Testis (tissue), 3 donors: ENCODE measurements around the gene TFAP2E. TPM values are rescaled to one million over a fixed set of nuclear protein-coding genes. Genes with fewer than 3 reads are reported as not detected.

Source experiments
- DNase-seq: peaks from one replicate; pipeline ENCODE4 v3.0.0-alpha.2; 2019
- H3K27ac ChIP-seq, 2 donors: fragments of 200-600 bp; sonication (generic); one replicate each; pipeline ENCODE4 v1.5.1; 2019
- H3K27me3 ChIP-seq: fragments of 200-600 bp; sonication (generic); one replicate; pipeline ENCODE4 v1.5.1; 2019
- H3K36me3 ChIP-seq: fragments of 200-600 bp; sonication (generic); one replicate; pipeline ENCODE4 v1.5.1; 2017; ENCODE audit warnings: low read depth; ENCODE audit errors: missing control alignments
- H3K4me1 ChIP-seq: fragments of 200-600 bp; sonication (generic); one replicate; pipeline ENCODE4 v1.5.1; 2019
- H3K4me3 ChIP-seq, 2 donors: fragments of 200-600 bp; sonication (generic); one replicate each; pipeline ENCODE4 v1.5.1; 2017 to 2019
- H3K9me3 ChIP-seq: fragments of 200-600 bp; sonication (generic); one replicate; pipeline ENCODE4 v1.5.1; 2017
- POLR2A ChIP-seq: fragments of 450-650 bp; IDR thresholded peaks from one replicate; pipeline ENCODE4 v1.6.1; 2017; ENCODE audit warnings: antibody characterized with exemption, mild to moderate bottlenecking, moderate library complexity
- WGBS, 2 donors: methylation state at CpG; one replicate each; pipeline ENCODE4 v1.1.5; 2018; 5-methylcytosine and 5-hydroxymethylcytosine counted together
- intact Hi-C: fragments of 100-400 bp; cut with DNase I; formaldehyde crosslinking; loops from one replicate; pipeline ENCODE4 v1.15.1; 2023; ENCODE audit warnings: low total_unique reads
- polyA plus RNA-seq: library from polyadenylated mRNA; stranded (reverse); fragments of 350-450 nt; fragmentation: Illumina TruSeq; extraction: RNeasy Lipid Tissue Mini Kit (QIAGEN cat#74804); gene quantifications from one replicate; pipeline ENCODE4 v1.2.3, GENCODE V29; 2014; ENCODE audit warnings: low read depth, low replicate concordance; ENCODE audit not compliant: insufficient read depth
- total RNA-seq, 2 donors: library from RNA; depleted of rRNA; stranded (reverse); fragments of >200 nt; gene quantifications; one replicate each; pipeline ENCODE4 v1.2.3, GENCODE V29; 2016
- TF ChIP-seq, protein P1 (sequence below), 3 experiments: fragments of 450-650 bp in 2 of 3; fragments of 200-600 bp in 1 of 3; sonication (generic) in 1 of 3; IDR thresholded peaks; one replicate each; pipeline ENCODE4 v1.5.1; 2016 to 2019; ENCODE audit warnings: antibody characterized with exemption in 3 of 3, mild to moderate bottlenecking in 2 of 3, moderate library complexity in 1 of 3

The TFAP2E gene
- total and polyA plus RNA-seq, 3 donors from 2014 or later: 1.9 to 4.0 (median 1.9) TPM

GRCh38 chr1:35559317-35559944, 13.7 kb upstream of the TFAP2E start:
- H3K27ac ChIP-seq: no peak overlapping the region

GRCh38 chr1:35560256-35561225, 12.6 kb upstream of the TFAP2E start:
- H3K36me3 ChIP-seq: no peaks in the 10 kb centered on the region
- H3K27ac ChIP-seq: no peak overlapping the region
- no peak for TF ChIP-seq POLR2A
- TF ChIP-seq, protein P1, sequence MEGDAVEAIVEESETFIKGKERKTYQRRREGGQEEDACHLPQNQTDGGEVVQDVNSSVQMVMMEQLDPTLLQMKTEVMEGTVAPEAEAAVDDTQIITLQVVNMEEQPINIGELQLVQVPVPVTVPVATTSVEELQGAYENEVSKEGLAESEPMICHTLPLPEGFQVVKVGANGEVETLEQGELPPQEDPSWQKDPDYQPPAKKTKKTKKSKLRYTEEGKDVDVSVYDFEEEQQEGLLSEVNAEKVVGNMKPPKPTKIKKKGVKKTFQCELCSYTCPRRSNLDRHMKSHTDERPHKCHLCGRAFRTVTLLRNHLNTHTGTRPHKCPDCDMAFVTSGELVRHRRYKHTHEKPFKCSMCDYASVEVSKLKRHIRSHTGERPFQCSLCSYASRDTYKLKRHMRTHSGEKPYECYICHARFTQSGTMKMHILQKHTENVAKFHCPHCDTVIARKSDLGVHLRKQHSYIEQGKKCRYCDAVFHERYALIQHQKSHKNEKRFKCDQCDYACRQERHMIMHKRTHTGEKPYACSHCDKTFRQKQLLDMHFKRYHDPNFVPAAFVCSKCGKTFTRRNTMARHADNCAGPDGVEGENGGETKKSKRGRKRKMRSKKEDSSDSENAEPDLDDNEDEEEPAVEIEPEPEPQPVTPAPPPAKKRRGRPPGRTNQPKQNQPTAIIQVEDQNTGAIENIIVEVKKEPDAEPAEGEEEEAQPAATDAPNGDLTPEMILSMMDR (IDR thresholded peaks at IDR 0.05): no peak
- peaks cover 20% of the 10 kb centered on the region for H3K4me1 ChIP-seq
- no peaks in the 10 kb centered on the region for H3K9me3 ChIP-seq
- no peaks in the 10 kb centered on the region for H3K27me3 ChIP-seq
- WGBS, 2 donors: 61 to 88% methylated on average over 12 to 44 of the region's 44 CpGs
- intact Hi-C loops: loop anchor here (5.0 kb wide), 1 partner anchor 108 kb away; no protein-coding TSS in a partner anchor
- H3K4me3 ChIP-seq: no peak overlapping the region
- peak; percentile 77 for DNase-seq

More at GRCh38 chr1:35559317-35559944, 13.7 kb upstream of the TFAP2E start:
- H3K4me3 ChIP-seq: no peak overlapping the region
- no peaks in the 10 kb centered on the region for H3K36me3 ChIP-seq
- WGBS, 2 donors: 58 to 74% methylated on average over 7 of the region's 7 CpGs
- peaks cover 28% of the 10 kb centered on the region for H3K4me1 ChIP-seq
- intact Hi-C loops: no loop called here
- H3K9me3 ChIP-seq: no peaks in the 10 kb centered on the region
- no peak for TF ChIP-seq POLR2A
- TF ChIP-seq, protein P1 (IDR thresholded peaks at IDR 0.05): no peak
- no peaks in the 10 kb centered on the region for H3K27me3 ChIP-seq
- DNase-seq: no peak

DNA sequence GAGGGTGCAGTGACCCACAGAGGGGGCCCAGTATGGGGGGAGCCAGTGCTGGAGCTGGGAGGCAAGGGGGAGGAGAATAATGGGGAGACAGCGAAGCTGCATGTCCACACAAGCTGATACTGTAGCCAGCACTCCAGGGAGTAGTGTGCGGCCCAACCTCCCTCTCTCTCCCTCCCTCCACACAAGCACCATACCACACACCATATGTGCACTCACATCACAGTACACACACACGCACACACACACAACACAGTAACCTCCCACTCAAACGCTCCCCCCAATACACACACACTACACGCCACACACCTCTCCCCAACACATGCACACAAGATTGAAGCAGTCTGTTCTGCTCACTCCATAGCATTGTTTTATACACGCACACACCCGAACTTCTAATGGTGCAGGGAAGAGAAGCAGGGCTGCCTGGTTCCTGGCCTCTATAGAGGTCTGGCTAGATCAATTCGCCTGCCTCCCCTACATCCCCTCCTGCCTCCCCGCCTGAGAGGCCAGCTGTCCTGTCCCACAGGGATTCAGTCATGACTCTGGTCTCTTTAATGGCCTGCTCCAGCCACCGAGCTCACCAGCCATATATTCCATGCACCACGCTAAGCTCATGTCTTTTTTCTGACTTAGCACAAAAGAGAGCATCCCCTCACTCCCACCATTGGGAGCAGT, 11.7 kb upstream of the TFAP2E start:
- Histone ChIP-seq H3K27ac (no peak overlapping the region), H3K4me3 (no peak overlapping the region), H3K36me3 (no peaks in the 10 kb centered on the region), H3K27me3 (no peaks in the 10 kb centered on the region), H3K4me1 (peaks cover 11% of the 10 kb centered on the region), H3K9me3 (no peaks in the 10 kb centered on the region)
- 77 to 80% methylated on average over 10 to 11 of the region's 11 CpGs for WGBS, 2 donors
- intact Hi-C loops: loop anchor here (5.0 kb wide), 1 partner anchor 109 kb away; no protein-coding TSS in a partner anchor
- TF ChIP-seq, protein P1 (IDR thresholded peaks at IDR 0.05): no peak
- no peak for TF ChIP-seq POLR2A
- no peak for DNase-seq

- WGBS, 2 donors: 86 to 93% methylated on average over 14 to 15 of the region's 15 CpGs
- intact Hi-C loops: loop anchor here (5.0 kb wide), 1 partner anchor 110 kb away; no protein-coding TSS in a partner anchor
- Histone ChIP-seq H3K9me3 (no peaks in the 10 kb centered on the region), H3K36me3 (no peaks in the 10 kb centered on the region), H3K27ac (no peak overlapping the region), H3K27me3 (no peaks in the 10 kb centered on the region), H3K4me1 (peaks cover 10% of the 10 kb centered on the region), H3K4me3 (no peak overlapping the region)
- no peak for DNase-seq
- TF ChIP-seq, protein P1 (IDR thresholded peaks at IDR 0.05): no peak
- no peak for TF ChIP-seq POLR2A
Observed at GRCh38 chr1:35561972-35562680, 11.0 kb upstream of the TFAP2E start.
